Fibroblast of pulmonary artery (primary cell): ENCODE results near the gene ZDHHC11.
"Not testable (repeated sequence)": the region's sequence is repeated elsewhere in the genome, so short reads cannot be mapped to it uniquely, and the experiment has no call there.

ENCODE experiments used
- DNase-seq: peaks from one replicate; pipeline ENCODE4 v3.0.0-alpha.2; 2010; ENCODE audit warnings: low read depth
- H3K4me3 ChIP-seq: replicated peaks from 2 replicates; pipeline ENCODE4 v1.5.1; 2011; ENCODE audit warnings: low read depth, mild to moderate bottlenecking, control low read depth, low read length, moderate library complexity
- CTCF ChIP-seq: IDR thresholded peaks from 2 replicates; pipeline ENCODE4 v1.5.1; 2011; ENCODE audit warnings: mild to moderate bottlenecking, control low read depth, low read length, inconsistent platforms; ENCODE audit errors: missing control alignments

ZDHHC11 gene

GRCh38 chr5:795873-796272 is 54.9 kb downstream of the ZDHHC11 start:
- not testable (repeated sequence) for DNase-seq, H3K4me3 ChIP-seq

GRCh38 chr5:794948-795347 is 55.8 kb downstream of the ZDHHC11 start:
- DNase-seq, H3K4me3 ChIP-seq: not testable (repeated sequence)

GRCh38 chr5:788703-789102 is 62.1 kb downstream of the ZDHHC11 start:
- DNase-seq, H3K4me3 ChIP-seq: not testable (repeated sequence)

GRCh38 chr5:787857-788233 is 62.9 kb downstream of the ZDHHC11 start:
- not testable (repeated sequence) for H3K4me3 ChIP-seq, DNase-seq

- H3K4me3 ChIP-seq, DNase-seq: not testable (repeated sequence)
Observed at GRCh38 chr5:787224-787856, 63.4 kb downstream of the ZDHHC11 start.

- DNase-seq, result not testable (repeated sequence)
- peak overlapping the region; percentile 51 for H3K4me3 ChIP-seq
Observed at GRCh38 chr5:785181-785705, 65.5 kb downstream of the ZDHHC11 start.

- H3K4me3 ChIP-seq, result peak within 1 kb of the TSS; percentile 51
- peak; percentile 69 for DNase-seq
Observed at GRCh38 chr5:784428-785177, 66.2 kb downstream of the ZDHHC11 start, which contains the start of gene ZDHHC11B. ZDHHC11B (minus strand) TSS chr5:784729; CDS start chr5:766919, 17,810 bp downstream.

- not testable (repeated sequence) for DNase-seq
- H3K4me3 ChIP-seq, result peak overlapping the region; percentile 28
Observed at GRCh38 chr5:783881-784427, 66.8 kb downstream of the ZDHHC11 start.

GRCh38 chr5:783049-783802 is 67.6 kb downstream of the ZDHHC11 start:
- H3K4me3 ChIP-seq, DNase-seq: not testable (repeated sequence)

GRCh38 chr5:782356-782755 is 68.4 kb downstream of the ZDHHC11 start:
- H3K4me3 ChIP-seq, result not testable (repeated sequence)

GRCh38 chr5:780571-780970 is 70.2 kb downstream of the ZDHHC11 start:
- not testable (repeated sequence) for H3K4me3 ChIP-seq, DNase-seq

More at GRCh38 chr5:782356-782755, 68.4 kb downstream of the ZDHHC11 start:
- DNase-seq, result not testable (repeated sequence)

- not testable (repeated sequence) for DNase-seq, H3K4me3 ChIP-seq
Observed at GRCh38 chr5:778967-779366, 71.8 kb downstream of the ZDHHC11 start.

GRCh38 chr5:778421-778820 is 72.4 kb downstream of the ZDHHC11 start:
- not testable (repeated sequence) for DNase-seq, H3K4me3 ChIP-seq

GRCh38 chr5:777756-778161 is 73.0 kb downstream of the ZDHHC11 start:
- DNase-seq, result no peak
- TF ChIP-seq CTCF, result no peak
- no peak overlapping the region for H3K4me3 ChIP-seq
